Large intestine (tissue), 3 donors: ENCODE measurements around the gene RTEL1. TPM values are rescaled to one million over a fixed set of nuclear protein-coding genes. Genes with fewer than 3 reads are reported as not detected.

Source experiments
- DNase-seq, 2 donors: peaks; one replicate each; pipeline versions ENCODE4 v3.0.0 to v3.0.0-alpha.2; 2013
- H3K27ac ChIP-seq: one replicate; pipeline ENCODE4 v1.5.1; 2013; ENCODE audit warnings: low read length
- H3K27me3 ChIP-seq: 2 replicates; pipeline ENCODE4 v1.6.1; 2013; ENCODE audit warnings: low read length; ENCODE audit not compliant: control insufficient read depth, insufficient read depth
- H3K36me3 ChIP-seq: 2 replicates; pipeline ENCODE4 v1.6.1; 2013; ENCODE audit warnings: low read length; ENCODE audit not compliant: control insufficient read depth, insufficient read depth
- H3K4me1 ChIP-seq: one replicate; pipeline ENCODE4 v1.6.1; 2013; ENCODE audit warnings: low read length; ENCODE audit not compliant: control insufficient read depth, insufficient read depth
- H3K4me3 ChIP-seq: one replicate; pipeline ENCODE4 v1.5.1; 2013; ENCODE audit warnings: low read length
- H3K9me3 ChIP-seq: one replicate; pipeline ENCODE4 v1.6.1; 2013; ENCODE audit warnings: mild to moderate bottlenecking, low read depth, low read length, moderate library complexity; ENCODE audit not compliant: control insufficient read depth
- WGBS: methylation state at CpG from one replicate; pipeline ENCODE4 v1.1.5; 2013; ENCODE audit warnings: low lambda C conversion rate; ENCODE audit not compliant: insufficient coverage; 5-methylcytosine and 5-hydroxymethylcytosine counted together
- polyA plus RNA-seq: library from polyadenylated mRNA; unstranded; fragments of 120-200 nt; gene quantifications from one replicate; pipeline ENCODE4 v1.2.1, GENCODE V29; 2013

RTEL1 gene
- polyA plus RNA-seq, 1 donor = 12.2 TPM

DNA sequence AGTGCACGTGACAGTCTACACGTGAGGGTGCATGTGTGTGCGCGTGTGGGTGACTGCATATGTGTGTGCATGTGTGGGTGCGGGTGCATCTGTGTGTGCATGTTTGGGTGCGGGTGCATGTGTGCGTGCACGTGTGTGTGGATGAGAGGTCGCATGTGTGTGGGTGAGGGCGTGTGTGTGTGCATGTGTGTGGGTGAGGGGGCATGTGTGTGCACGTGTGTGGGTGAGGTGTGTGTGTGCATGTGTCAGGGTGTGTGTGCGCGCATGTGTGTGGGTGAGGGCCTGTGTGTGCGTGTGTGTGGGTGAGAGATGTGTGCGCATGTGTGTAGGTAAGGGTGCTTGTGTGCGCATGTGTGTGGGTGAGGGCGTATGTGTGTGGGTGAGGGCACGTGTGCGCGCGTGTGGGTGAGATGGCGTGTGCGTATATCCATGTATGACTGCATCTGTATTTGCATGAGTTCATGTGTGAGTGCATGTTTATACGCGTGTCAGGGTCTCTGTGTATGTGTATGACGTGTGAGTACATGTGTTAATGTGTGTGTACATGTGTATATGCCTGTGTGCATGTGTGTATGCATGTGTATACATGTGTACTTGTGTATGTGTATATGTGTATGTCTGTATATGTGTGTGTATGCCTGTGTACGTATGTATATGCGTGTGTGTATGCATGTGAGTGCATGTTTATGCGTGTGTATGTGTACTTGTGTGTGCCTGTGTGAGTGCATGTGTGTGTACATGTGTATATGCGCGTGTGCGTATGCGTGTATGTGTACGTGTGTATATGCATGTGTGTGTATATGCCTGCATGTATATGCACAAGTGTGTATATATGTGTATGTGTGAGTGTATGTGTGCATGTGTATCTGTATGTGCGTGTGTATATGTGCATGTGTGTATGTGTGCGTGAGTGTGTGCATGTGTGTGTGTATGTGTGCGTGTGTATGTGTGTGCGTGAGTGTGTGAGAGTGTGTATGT is 74.3 kb downstream of the RTEL1 start:
- Histone ChIP-seq H3K4me3 (no peak overlapping the region), H3K4me1 (peaks cover 12% of the 10 kb centered on the region), H3K27ac (no peak overlapping the region), H3K9me3 (no peaks in the 10 kb centered on the region), H3K27me3 (no peaks in the 10 kb centered on the region), H3K36me3 (peaks cover 37% of the 10 kb centered on the region)
- DNase-seq = no peak
- WGBS = 100% methylated on average over 2 of the region's 38 CpGs

DNA sequence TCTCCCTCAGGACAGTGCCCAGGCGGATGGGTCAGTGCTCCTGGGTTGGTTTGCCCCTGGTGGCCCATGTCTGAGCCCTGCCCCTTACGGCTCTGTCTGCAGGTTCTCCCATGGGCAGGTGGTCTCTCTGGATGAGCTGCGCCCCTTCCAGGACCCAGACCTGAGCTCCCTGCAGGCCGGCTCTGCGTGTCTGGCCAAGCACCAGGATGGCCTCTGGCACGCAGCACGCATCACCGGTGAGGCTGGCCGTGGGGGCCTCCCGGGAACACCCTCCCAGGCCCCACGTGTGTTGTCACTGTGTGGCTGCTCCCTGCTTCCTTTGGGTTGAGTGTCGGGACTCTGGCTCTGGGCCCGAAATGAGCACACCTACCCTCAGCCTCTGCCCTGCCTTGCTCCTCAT is 75.0 kb downstream of the RTEL1 start:
- DNase-seq = no peak
- H3K4me1 ChIP-seq = peaks cover 13% of the 10 kb centered on the region
- H3K4me3 ChIP-seq = no peak overlapping the region
- no peaks in the 10 kb centered on the region for H3K27me3 ChIP-seq
- no CpG with 5 or more reads among the region's 13 CpGs for WGBS
- H3K36me3 ChIP-seq = peaks cover 37% of the 10 kb centered on the region
- H3K27ac ChIP-seq = no peak overlapping the region
- H3K9me3 ChIP-seq = no peaks in the 10 kb centered on the region

DNA sequence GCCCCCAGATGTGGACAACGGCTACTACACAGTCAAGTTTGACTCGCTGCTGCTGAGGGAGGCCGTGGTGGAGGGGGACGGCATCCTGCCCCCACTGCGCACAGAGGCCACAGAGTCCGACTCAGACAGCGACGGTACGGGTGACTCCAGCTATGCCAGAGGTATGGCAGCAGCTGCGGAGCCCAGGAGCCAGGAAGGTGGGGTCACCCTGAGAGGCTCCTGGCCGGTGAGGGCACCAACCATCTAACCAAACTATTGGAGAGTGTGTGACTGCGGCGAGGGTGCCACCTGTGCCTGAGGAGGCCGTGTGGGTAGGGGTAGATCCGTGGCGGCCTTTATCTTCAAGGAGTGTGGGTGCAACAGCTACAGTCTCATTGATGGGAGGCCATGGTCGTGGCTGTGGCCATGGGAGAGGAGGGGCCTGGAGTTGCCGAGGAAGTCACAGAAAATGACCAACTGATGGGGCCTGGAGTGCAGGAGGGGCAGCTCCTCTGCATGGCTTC is 75.5 kb downstream of the RTEL1 start:
- Histone ChIP-seq H3K9me3 (no peaks in the 10 kb centered on the region), H3K27me3 (no peaks in the 10 kb centered on the region), H3K27ac (no peak overlapping the region), H3K36me3 (peaks cover 37% of the 10 kb centered on the region), H3K4me3 (no peak overlapping the region), H3K4me1 (peaks cover 13% of the 10 kb centered on the region)
- WGBS = no CpG with 5 or more reads among the region's 18 CpGs
- no peak for DNase-seq

DNA sequence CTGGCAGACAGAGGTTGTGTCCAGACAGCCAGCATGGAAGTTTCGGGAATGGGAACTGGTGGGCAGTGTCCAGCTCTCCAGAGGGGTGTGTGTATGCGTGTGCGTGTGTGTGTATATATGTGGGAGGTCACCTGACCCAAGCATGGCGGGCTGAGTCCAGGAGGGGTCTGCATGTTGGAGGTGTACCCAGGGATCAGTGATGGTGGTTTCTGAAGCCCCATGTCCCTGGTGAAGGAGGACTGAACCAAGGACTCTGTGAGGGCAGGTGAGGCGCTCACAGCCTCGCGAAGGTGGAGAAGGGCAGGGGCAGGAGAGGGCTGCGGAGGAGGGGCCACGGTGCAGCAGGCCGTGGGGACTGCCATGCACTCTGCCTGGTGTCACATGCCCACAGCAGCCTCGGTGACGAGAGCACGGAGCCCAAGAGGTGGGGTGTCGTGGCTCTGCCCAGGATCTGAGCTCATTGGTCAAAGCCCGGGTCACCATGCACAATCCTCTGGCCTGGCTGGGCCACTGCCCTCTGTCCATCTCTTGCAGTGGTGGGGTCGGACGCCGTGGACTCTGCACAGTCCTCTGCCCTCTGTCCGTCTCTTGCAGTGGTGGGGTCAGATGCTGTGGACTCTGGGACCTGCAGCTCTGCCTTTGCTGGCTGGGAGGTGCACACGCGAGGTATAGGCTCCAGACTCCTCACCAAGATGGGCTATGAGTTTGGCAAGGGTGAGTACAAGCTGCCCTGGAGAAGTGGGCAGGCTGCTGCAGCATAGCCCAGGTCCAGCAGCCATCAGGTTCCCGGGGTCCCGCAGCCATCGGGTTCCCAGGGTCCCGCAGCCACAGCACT is 76.2 kb downstream of the RTEL1 start:
- H3K27ac ChIP-seq = no peak overlapping the region
- H3K4me3 ChIP-seq = no peak overlapping the region
- H3K27me3 ChIP-seq = no peaks in the 10 kb centered on the region
- peaks cover 14% of the 10 kb centered on the region for H3K4me1 ChIP-seq
- WGBS = no CpG with 5 or more reads among the region's 25 CpGs
- DNase-seq = no peak
- no peaks in the 10 kb centered on the region for H3K9me3 ChIP-seq
- H3K36me3 ChIP-seq = peaks cover 37% of the 10 kb centered on the region

DNA sequence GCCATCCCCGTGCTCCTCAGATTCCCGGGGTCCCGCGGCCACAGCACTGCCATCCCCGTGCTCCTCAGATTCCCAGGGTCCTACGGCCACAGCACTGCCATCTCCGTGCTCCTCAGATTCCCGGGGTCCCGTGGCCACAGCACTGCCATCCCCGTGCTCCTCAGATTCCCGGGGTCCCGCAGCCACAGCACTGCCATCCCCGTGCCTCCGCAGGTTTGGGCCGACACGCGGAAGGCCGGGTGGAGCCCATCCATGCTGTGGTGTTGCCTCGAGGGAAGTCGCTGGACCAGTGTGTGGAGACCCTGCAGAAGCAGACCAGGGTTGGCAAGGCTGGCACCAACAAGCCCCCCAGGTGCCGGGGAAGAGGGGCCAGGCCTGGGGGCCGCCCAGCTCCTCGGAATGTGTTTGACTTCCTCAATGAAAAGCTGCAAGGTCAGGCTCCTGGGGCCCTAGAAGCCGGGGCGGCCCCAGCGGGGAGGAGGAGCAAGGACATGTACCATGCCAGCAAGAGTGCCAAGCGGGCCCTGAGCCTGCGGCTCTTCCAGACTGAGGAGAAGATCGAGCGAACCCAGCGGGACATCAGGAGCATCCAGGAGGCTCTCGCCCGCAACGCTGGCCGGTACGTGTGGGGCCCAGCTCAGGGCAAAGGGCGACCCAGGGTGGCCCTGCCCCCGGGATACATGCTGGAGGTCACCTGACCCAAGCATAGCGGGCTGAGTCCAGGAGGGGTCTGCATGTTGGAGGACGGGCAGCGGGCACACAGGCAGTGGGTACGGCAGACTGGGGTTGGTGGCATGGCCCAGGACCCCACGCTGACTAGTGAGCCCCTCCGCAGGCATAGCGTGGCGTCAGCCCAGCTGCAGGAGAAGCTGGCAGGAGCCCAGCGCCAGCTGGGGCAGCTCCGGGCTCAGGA is 77.1 kb downstream of the RTEL1 start:
- no peak for DNase-seq
- no peaks in the 10 kb centered on the region for H3K27me3 ChIP-seq
- no CpG with 5 or more reads among the region's 48 CpGs for WGBS

DNA sequence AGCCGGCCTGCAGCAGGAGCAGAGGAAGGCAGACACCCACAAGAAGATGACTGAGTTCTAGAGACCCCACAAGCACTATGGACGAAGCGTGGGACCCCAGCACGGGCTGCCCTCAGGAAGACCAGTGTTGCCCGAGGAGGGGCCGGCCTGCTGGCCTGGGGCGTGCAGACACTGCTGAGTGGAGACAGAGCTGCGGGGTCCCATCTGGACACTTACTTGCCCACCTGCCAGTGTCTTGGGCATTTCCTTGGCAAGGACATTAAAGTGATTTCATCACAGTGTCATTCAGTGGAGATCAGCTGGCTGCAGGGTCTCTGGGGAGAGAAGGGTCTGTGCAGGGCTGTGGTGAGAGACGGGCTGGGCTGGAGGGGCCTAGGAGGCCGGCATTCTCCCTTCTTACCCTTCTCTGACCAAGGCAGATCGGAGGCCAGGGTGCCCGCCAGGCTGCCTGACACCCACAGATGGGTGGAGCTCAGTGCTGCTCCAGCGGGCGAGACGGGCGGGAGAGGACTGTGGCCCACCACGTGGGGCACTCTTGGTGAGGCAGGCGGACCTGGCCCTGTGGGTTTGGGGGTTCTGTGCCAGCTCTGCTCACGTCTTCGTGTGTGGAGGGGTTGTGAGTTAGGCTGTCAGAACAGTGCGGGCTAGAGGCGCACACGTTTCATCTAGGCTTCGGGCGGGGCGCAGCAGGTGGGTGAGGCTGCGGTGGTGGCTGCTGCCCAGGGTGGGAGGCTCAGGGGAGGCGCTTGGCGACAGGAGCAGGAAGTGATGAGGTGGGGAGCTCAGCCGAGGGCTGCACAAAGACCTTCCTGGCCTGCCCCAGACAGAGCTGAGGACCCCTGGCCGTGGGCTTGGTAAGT is 78.0 kb downstream of the RTEL1 start, which contains the start of gene LIME1:
LIME1 (plus strand) TSS at position 806 of the 860 bp plus-strand sequence. CDS start 886 bp downstream, outside the sequence.
- Histone ChIP-seq H3K4me3 (no peak within 1 kb of the TSS), H3K36me3 (peaks cover 35% of the 10 kb centered on the region), H3K9me3 (no peaks in the 10 kb centered on the region), H3K27me3 (no peaks in the 10 kb centered on the region), H3K4me1 (peaks cover 16% of the 10 kb centered on the region), H3K27ac (no peak within 1 kb of the TSS)
- no CpG with 5 or more reads among the region's 31 CpGs for WGBS
- DNase-seq = no peak

More for the DNA sequence above, 77.1 kb downstream of the RTEL1 start:
- H3K27ac ChIP-seq = no peak overlapping the region
- H3K4me3 ChIP-seq = no peak overlapping the region
- H3K36me3 ChIP-seq = peaks cover 37% of the 10 kb centered on the region
- peaks cover 14% of the 10 kb centered on the region for H3K4me1 ChIP-seq
- H3K9me3 ChIP-seq = no peaks in the 10 kb centered on the region

DNA sequence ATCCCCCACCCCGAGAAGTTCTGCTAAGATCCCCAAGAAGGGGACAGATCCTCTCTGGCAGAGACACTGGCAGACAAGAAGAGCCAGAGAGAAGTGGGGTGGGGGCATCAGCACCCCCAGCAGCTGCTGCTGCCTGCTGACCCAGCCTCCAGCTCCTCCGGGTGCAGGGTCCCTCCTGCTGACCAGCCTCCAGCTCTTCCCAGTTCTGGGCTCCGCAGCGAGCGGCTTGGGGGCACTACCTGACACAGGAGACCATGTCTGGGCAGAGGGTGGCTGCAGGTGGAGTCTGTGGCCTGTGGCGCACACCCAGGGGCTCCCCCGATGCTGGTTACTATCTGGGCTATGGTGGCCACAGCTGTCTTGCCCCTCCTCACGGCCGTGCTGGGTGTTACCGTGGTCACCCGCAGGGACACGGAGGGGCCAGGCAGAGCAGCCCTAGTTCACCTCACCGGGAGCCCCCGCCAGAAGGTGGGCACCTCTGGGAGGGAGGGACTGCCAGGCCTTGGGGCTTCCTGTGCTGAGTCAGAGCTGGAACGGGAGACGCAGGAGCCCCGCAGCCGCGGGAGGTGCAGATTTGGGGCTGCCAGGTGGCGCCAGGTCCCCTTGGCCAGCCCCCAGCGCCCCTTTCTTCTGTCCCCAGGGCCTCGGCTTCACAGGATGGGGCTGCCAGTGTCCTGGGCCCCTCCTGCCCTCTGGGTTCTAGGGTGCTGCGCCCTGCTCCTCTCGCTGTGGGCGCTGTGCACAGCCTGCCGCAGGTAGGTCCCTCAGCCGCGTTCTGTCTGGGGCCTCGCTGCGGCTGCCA is 79.0 kb downstream of the RTEL1 start:
- no CpG with 5 or more reads among the region's 30 CpGs for WGBS
- H3K27me3 ChIP-seq = no peaks in the 10 kb centered on the region
- H3K36me3 ChIP-seq = peaks cover 43% of the 10 kb centered on the region
- no peak overlapping the region for H3K4me3 ChIP-seq
- H3K4me1 ChIP-seq = peaks cover 25% of the 10 kb centered on the region
- H3K27ac ChIP-seq = no peak overlapping the region
- peak in 1 of 2 donors; percentile 22 for DNase-seq
- H3K9me3 ChIP-seq = no peaks in the 10 kb centered on the region

DNA sequence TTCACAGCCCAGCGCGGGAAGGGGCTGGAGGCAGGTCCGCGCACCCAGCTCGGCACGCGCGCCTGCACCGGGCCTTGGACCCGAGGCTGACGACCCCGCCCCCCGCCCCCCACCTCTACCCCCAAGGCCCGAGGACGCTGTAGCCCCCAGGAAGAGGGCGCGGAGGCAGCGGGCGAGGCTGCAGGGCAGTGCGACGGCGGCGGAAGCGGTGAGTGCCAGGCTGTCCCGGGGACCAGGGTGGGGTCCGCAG is 79.5 kb downstream of the RTEL1 start:
- no peak for DNase-seq
- no peaks in the 10 kb centered on the region for H3K27me3 ChIP-seq
- WGBS = no CpG with 5 or more reads among the region's 26 CpGs
- peaks cover 25% of the 10 kb centered on the region for H3K4me1 ChIP-seq
- no peaks in the 10 kb centered on the region for H3K9me3 ChIP-seq
- H3K27ac ChIP-seq = no peak overlapping the region
- H3K4me3 ChIP-seq = no peak overlapping the region
- peaks cover 48% of the 10 kb centered on the region for H3K36me3 ChIP-seq
